NCI-H82 treated with DMSO at 0.1 percent for 48 hours (cell line): ENCODE results near the gene CEACAM20.
"Not testable (repeated sequence)": the region's sequence is repeated elsewhere in the genome, so short reads cannot be mapped to it uniquely, and the experiment has no call there.

Experiments
- DNase-seq: peaks from one replicate; lab custom pipeline; 2025; ENCODE audit not compliant: unreplicated experiment; lab: John Stamatoyannopoulos, UW

The CEACAM20 gene

DNA sequence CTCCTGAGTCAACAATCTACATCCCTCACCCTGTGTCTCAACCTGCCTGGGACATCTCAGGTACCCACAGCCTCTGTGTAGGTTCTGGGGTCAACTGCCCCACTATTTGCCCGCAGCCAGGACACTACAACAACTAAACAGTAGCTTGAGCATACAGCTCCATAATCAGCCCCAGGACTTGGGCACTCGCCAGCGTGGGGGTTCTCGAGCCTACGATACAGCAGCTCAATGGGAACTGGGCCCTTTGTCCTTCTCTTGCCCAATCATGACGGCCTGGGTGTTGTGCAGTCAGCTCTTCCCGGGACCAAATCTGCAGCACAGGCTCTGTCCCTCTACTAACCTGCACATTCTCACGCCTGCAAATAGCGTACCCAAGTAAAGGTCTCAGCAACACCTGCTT, 30.5 kb downstream of the CEACAM20 start:
- no peak for DNase-seq

DNA sequence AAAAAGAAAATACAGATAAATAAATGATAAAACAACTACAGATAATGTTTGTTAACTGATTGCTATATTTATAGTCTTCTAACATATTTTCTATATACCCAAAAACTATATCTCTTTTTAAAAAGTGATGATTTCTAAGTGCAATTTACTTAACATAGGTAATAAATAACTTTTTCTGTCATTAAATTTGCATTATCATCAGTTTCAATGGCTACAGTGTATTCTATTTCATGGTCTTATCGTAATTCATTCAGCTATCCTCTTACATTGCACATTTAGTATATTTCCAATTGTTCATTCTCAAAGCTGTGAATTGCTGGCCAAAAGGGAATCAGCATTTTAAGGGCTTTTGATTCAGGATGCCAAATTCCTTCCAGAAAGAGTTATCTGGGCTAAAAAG, 32.8 kb downstream of the CEACAM20 start:
- DNase-seq = no peak

DNA sequence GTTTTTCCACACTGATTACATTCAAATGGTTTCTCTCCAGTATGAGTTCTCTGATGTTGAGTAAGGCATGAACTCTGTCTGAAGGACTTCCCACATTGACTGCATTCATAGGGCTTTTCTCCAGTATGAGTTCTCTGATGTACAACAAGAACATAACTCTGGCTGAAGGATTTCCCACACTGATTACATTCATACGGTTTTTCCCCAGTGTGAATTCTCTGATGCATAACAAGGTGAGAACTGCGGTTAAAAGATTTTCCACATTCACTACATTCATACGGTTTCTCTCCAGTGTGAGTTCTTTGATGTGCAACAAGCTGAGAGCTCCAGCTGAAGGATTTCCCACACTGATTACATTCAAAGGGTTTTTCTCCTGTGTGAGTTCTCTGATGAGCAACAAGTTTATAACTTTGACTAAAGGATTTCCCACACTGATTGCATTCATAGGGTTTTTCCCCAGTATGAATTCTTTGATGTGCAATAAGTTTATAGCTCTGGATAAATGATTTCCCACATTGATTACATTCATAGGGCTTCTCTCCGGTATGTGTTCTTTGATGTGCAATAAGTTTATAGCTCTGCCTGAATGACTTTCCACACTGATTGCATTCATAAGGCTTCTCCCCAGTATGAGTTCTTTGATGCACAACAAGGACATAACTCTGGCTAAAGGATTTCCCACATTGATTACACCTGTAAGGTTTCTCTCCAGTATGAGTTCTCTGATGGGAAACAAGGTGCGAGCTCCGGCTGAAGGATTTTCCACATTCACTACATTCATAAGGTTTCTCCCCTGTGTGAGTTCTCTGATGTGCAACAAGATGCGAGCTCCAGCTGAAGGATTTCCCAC, 52.7 kb downstream of the CEACAM20 start:
- DNase-seq = no peak

DNA sequence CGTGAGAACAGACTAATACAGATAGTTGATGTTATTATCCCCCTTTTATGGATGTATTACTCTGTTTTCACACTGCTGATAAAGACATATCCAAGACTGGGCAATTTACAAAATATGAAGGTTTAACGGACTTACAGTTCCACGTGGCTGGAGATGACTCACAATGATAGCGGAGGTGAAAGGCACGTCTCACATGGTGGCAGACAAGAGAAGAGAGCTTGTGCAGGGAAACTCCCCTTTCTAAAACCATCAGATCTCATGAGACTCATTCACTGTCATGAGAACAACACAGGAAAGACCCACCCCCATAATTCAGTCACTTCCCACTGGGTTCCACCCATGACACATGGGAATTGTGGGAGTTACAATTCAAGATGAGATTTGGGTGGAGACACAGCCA, 60.7 kb downstream of the CEACAM20 start:
- not testable (repeated sequence) for DNase-seq

DNA sequence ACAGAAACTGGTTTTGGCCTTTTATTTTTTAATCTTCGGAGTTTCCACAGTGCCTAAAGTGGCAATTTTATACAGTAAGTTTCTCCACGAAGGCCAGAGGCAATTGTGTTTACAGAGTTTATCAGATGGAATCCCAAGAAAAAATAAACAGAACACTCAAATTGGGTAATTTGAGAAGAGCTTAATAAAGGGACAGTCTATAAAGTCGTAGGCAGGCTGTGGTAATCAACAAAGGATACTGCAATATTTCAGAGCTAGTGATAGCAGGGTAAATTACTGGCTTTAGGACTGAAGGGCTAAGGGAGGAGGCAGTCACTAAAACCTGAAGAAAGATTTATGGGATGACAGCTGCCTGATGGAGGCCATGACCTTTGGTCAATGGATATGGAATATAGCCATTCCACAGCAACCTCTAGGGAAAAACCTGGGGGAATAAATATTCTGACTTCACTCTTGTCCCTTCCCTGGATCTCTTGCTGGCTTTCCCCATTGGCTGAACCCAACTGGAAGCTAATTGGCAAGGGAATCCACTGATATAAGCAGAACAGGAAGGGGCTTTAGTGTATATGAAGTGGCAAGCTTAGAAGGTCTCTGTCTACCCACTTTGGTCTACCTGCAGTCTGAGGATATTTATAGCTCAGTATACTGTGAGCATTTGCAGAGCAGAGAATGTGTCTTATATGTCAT, 66.7 kb downstream of the CEACAM20 start:
- DNase-seq = not testable (repeated sequence)
